Omental fat pad (tissue), 4 donors: ENCODE data around the gene GPBP1L1. TPM values are rescaled to one million over a fixed set of nuclear protein-coding genes. Genes with fewer than 3 reads are reported as not detected.
"Not testable (repeated sequence)": the region's sequence is repeated elsewhere in the genome, so short reads cannot be mapped to it uniquely, and the experiment has no call there.

Experiments used
- ATAC-seq: fragments of 150-250 bp; one replicate; pipeline ENCODE4 v1.9.1; 2016; ENCODE audit warnings: mild to moderate bottlenecking, moderate library complexity; ENCODE audit not compliant: low FRiP score
- DNase-seq: peaks from one replicate; pipeline ENCODE4 v3.0.0-alpha.2; 2019; ENCODE audit warnings: low spot score
- CTCF ChIP-seq, 3 donors: fragments of 450-650 bp; IDR thresholded peaks; one replicate each; pipeline ENCODE4 v1.5.1; 2016 to 2017; ENCODE audit warnings: antibody characterized with exemption in 3 of 3, mild to moderate bottlenecking in 3 of 3, moderate library complexity in 2 of 3
- total RNA-seq, 4 donors: library from RNA; depleted of rRNA; stranded (reverse); fragments of >200 nt; gene quantifications; one replicate each; pipeline ENCODE4 v1.1.0, GENCODE V29; 2016

Gene GPBP1L1
- total RNA-seq, 4 donors from 2014 or later = 75.1 to 116 (median 105) TPM

GRCh38 chr1:45610589-45611226 is 75.6 kb downstream of the GPBP1L1 start:
- ATAC-seq = no peak
- DNase-seq = no peak
- TF ChIP-seq CTCF (IDR thresholded peaks at IDR 0.05) = no peak

DNA sequence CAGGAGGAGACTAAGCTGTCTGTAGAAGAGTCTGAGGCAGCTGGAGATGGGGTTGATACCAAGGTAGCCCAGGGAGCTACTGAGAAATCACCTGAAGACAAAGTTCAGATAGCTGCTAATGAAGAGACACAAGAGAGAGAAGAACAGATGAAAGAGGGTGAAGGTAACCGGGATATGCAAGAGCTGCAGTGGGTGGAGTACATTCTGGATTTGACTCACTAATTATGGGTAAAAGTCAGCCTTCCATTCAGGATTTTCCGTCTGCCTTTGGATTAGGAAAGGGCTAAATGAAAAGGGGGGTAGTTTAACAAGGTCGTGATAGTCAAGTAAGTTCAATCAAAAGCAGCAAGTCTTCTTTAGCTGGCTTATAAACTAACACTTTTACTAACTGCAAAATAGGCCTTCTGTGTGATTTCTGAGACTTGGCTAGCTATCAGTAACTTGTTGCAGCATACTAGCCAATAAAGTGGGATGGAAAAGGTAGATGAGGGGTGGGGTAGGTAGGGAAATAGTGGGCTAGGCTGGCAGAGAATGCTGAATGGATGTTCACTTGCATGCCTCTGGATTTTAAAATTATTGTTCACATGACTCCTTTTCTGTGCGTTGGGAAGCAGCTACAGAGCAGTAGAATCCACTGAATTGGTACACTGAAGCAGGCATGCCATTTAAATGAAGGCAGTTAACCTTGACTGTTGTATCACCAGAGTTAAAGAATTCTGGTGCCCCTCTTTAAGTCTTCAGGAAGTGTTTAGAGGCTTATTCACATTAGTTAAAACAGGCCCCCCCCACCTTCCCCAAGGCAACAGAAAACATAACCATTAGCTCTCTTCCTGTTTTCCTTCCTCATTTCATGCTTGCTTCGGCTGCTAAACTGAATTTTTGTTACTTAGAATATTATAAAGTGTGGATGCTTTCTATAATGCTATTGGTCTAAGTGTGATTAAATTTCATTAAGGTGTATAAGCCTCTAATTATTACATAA is 77.9 kb downstream of the GPBP1L1 start:
- DNase-seq (no peak), ATAC-seq (no peak)
- no peak for TF ChIP-seq CTCF (IDR thresholded peaks at IDR 0.05)

DNA sequence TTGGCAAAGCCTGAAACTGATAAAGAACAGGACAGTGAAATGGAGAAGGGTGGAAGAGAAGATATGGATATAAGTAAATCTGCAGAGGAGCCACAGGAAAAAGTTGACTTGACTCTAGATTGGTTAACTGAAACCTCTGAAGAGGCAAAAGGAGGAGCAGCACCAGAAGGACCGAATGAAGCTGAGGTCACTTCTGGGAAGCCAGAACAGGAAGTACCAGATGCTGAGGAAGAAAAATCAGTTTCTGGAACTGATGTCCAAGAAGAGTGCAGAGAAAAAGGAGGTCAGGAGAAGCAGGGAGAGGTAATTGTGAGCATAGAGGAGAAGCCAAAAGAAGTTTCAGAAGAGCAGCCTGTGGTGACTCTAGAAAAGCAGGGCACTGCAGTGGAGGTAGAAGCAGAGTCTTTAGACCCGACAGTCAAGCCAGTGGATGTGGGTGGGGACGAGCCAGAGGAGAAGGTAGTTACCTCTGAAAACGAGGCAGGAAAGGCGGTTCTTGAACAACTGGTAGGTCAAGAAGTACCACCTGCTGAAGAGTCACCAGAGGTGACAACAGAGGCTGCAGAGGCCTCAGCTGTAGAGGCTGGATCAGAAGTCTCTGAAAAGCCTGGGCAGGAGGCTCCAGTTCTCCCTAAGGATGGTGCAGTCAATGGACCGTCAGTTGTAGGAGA is 78.8 kb downstream of the GPBP1L1 start:
- ATAC-seq (no peak), DNase-seq (no peak)
- TF ChIP-seq CTCF (IDR thresholded peaks at IDR 0.05) = no peak

- DNase-seq (no peak), ATAC-seq (no peak)
- no peak for TF ChIP-seq CTCF (IDR thresholded peaks at IDR 0.05)
Measured at GRCh38 chr1:45604239-45604638, 82.1 kb downstream of the GPBP1L1 start.

DNA sequence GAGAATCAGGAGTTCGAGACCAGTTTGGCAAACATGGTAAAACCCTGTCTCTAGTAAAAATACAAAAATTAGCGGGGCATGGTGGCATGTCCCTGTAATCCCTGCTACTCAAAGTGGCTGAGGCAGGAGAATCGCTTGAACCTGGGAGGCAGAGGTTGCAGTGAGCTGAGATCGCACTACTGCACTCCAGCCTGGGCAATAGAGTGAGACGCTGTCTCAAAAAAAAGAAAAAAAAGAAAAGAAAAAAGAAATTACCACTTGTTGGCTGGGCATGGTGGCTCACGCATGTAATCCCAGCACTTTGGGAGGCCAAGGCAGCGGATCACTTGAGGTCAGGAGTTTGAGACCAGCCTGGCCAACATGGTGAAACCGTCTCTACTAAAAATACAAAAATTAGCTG is 89.6 kb downstream of the GPBP1L1 start:
- DNase-seq, ATAC-seq: not testable (repeated sequence)

GRCh38 chr1:45594412-45594811 is 91.9 kb downstream of the GPBP1L1 start:
- ATAC-seq = no peak
- no peak for TF ChIP-seq CTCF (IDR thresholded peaks at IDR 0.05)

GRCh38 chr1:45589861-45590260 is 96.5 kb downstream of the GPBP1L1 start:
- DNase-seq = no peak
- no peak for TF ChIP-seq CTCF (IDR thresholded peaks at IDR 0.05)

More at GRCh38 chr1:45594412-45594811, 91.9 kb downstream of the GPBP1L1 start:
- no peak for DNase-seq

More at GRCh38 chr1:45589861-45590260, 96.5 kb downstream of the GPBP1L1 start:
- no peak for ATAC-seq
